Activated B cell treated with CpG ODN at 0.5 μM for 24 hours (primary cell): ENCODE data around the gene ZMYM3. TPM values are rescaled to one million over a fixed set of nuclear protein-coding genes. Genes with fewer than 3 reads are reported as not detected.

Experiments used
- ATAC-seq: fragments of 200-7000 bp; cut with Tn5 transposase; one replicate; pipeline ENCODE4 v1.10.0; 2021; ENCODE audit warnings: low read depth, mild to moderate bottlenecking, moderate library complexity
- CTCF ChIA-PET: fragments of 350-600 bp; sonication (Branson Sonifier 250); formaldehyde crosslinking; loops from one replicate; lab custom pipeline; 2021; ENCODE audit warnings: antibody characterized with exemption; lab: Charles Lee
- POLR2A ChIA-PET: fragments of 350-600 bp; sonication (Branson Sonifier 250); formaldehyde crosslinking; loops from one replicate; lab custom pipeline; 2021; ENCODE audit warnings: antibody characterized with exemption; lab: Charles Lee
- DNase-seq: peaks from one replicate; pipeline ENCODE4 v3.0.0; 2022
- H3K27ac Mint-ChIP-seq: one replicate; pipeline ENCODE4 v1.8.0; 2020; ENCODE audit warnings: mixed read lengths
- H3K27me3 Mint-ChIP-seq: one replicate; pipeline ENCODE4 v1.8.0; 2021; ENCODE audit warnings: mixed read lengths
- H3K36me3 Mint-ChIP-seq: one replicate; pipeline ENCODE4 v1.8.0; 2021; ENCODE audit warnings: low read depth, mixed read lengths
- H3K4me1 Mint-ChIP-seq: one replicate; pipeline ENCODE4 v1.8.0; 2021; ENCODE audit warnings: mixed read lengths
- H3K4me3 Mint-ChIP-seq: one replicate; pipeline ENCODE4 v1.8.0; 2020; ENCODE audit warnings: mild to moderate bottlenecking, mixed read lengths
- H3K9me3 Mint-ChIP-seq: one replicate; pipeline ENCODE4 v1.8.0; 2020; ENCODE audit warnings: mixed read lengths
- CTCF ChIP-seq: fragments of 200-600 bp; IDR thresholded peaks from one replicate; pipeline ENCODE4 v1.8.0; 2022; ENCODE audit warnings: antibody characterized with exemption, mild to moderate bottlenecking
- intact Hi-C: fragments of 100-400 bp; cut with micrococcal nuclease; formaldehyde crosslinking; loops from one replicate; pipeline ENCODE4 v1.15.1; 2024
- total RNA-seq: library from RNA; stranded (reverse); gene quantifications from 2 replicates; pipeline ENCODE4 v1.2.3, GENCODE V29; 2022

ZMYM3 gene
- total RNA-seq, 1 donor from 2014 or later, result 28.2 TPM

GRCh38 chrX:71298119-71298518 is 44.2 kb upstream of the ZMYM3 start:
- Mint-ChIP-seq H3K4me1 (no peaks in the 10 kb centered on the region), H3K36me3 (peaks cover 68% of the 10 kb centered on the region), H3K9me3 (no peaks in the 10 kb centered on the region), H3K4me3 (no peak overlapping the region), H3K27ac (no peak overlapping the region), H3K27me3 (no peaks in the 10 kb centered on the region)
- ATAC-seq, result no peak
- POLR2A ChIA-PET, result no interaction called here
- no peak for TF ChIP-seq CTCF
- CTCF ChIA-PET, result no interaction called here
- intact Hi-C loops, result no loop called here
- no peak for DNase-seq

- Mint-ChIP-seq H3K27ac (no peak overlapping the region), H3K4me1 (no peaks in the 10 kb centered on the region), H3K36me3 (peaks cover 71% of the 10 kb centered on the region), H3K4me3 (no peak overlapping the region), H3K27me3 (no peaks in the 10 kb centered on the region), H3K9me3 (no peaks in the 10 kb centered on the region)
- no peak for TF ChIP-seq CTCF
- intact Hi-C loops, result no loop called here
- ChIA-PET POLR2A (interaction anchor here (2.3 kb wide), 1 partner anchor 70 kb away, joined by 6 read pairs; the partner anchor contains the start of gene TAF1), CTCF (no interaction called here)
- ATAC-seq (no peak), DNase-seq (no peak)
These were observed 42.9 kb upstream of the ZMYM3 start for GRCh38 chrX:71296806-71297205.

GRCh38 chrX:71292669-71293365 is 38.9 kb upstream of the ZMYM3 start:
- no peak for TF ChIP-seq CTCF
- Mint-ChIP-seq H3K27ac (no peak overlapping the region), H3K4me3 (no peak overlapping the region), H3K9me3 (no peaks in the 10 kb centered on the region), H3K27me3 (no peaks in the 10 kb centered on the region), H3K36me3 (peaks cover 54% of the 10 kb centered on the region), H3K4me1 (peaks cover 7% of the 10 kb centered on the region)
- ChIA-PET CTCF (interaction anchor here (0.9 kb wide), 1 partner anchor 9 kb away, joined by 3 read pairs; the partner anchor contains the start of gene NONO), POLR2A (interaction anchor here (0.8 kb wide), 1 partner anchor 10 kb away, joined by 8 read pairs; the partner anchor contains the start of gene NONO)
- DNase-seq (no peak), ATAC-seq (no peak)
- intact Hi-C loops, result no loop called here

- CTCF ChIA-PET, result no interaction called here
- Mint-ChIP-seq H3K9me3 (no peaks in the 10 kb centered on the region), H3K27ac (no peak overlapping the region)
These were observed 37.4 kb upstream of the ZMYM3 start for GRCh38 chrX:71291381-71291780.

More at GRCh38 chrX:71291381-71291780, 37.4 kb upstream of the ZMYM3 start:
- POLR2A ChIA-PET, result no interaction called here
- TF ChIP-seq CTCF, result no peak
- no peak for DNase-seq
- Mint-ChIP-seq H3K36me3 (peaks cover 40% of the 10 kb centered on the region), H3K4me3 (no peak overlapping the region), H3K4me1 (peaks cover 9% of the 10 kb centered on the region), H3K27me3 (no peaks in the 10 kb centered on the region)
- intact Hi-C loops, result no loop called here
- ATAC-seq, result no peak
